ENCODE results near the gene NAA20. TPM values are rescaled to one million over a fixed set of nuclear protein-coding genes. Genes with fewer than 3 reads are reported as not detected.

NAA20 gene
- total and polyA plus RNA-seq, 2 of the 13 experiments (the other 11 are each of a cell fraction or from before 2014, with no cell fraction given) = 81.9 to 82.8 TPM

GRCh38 chr20:20027284-20027683 lies 10.1 kb downstream of the NAA20 start:
- FAIRE-seq (no peak), DNase-seq (ENCODE audit: low spot score) (no peak), ATAC-seq (no peak)
- no peaks in the 10 kb centered on the region for H3K27me3 ChIP-seq (ENCODE audit: control insufficient read depth in 1 of 2, insufficient read depth in 2 of 2, low read length in 2 of 2)
- H4K20me1 ChIP-seq (ENCODE audit: insufficient read depth, low read length) = no peaks in the 10 kb centered on the region; the same call in 1 of the 2 replicates
- H3K9me3 ChIP-seq (ENCODE audit: low read length) = no peaks in the 10 kb centered on the region
- 92% methylated on average over 2 of the region's 2 CpGs for WGBS (ENCODE audit: low lambda C conversion rate)
- ChIA-PET CTCF (ENCODE audit: low intra/inter-chr PET ratio, low total read pairs) (no interaction called here), POLR2A (interaction anchor here (1.4 to 3.0 kb wide), 3 partner anchors 10 to 25 kb away, joined by 4 to 14 read pairs (median 11); partner anchors contain the start of genes CFAP61, CRNKL1 and NAA20)
- peaks cover 18 to 80% of the 10 kb centered on the region in 2 experiments for H3K36me3 ChIP-seq (replicated peaks in 1 of 2; ENCODE audit: control insufficient read depth in 1 of 2, insufficient read depth in 2 of 2, low read length in 2 of 2)
- H3K79me2 ChIP-seq (ENCODE audit: insufficient read depth, low read length) = peaks cover 56% of the 10 kb centered on the region
- no peak overlapping the region for H3K4me3 ChIP-seq (replicated peaks in 1 of 3; ENCODE audit: insufficient read depth in 1 of 3, low read depth in 2 of 3, low read length in 3 of 3)
- no peaks in the 10 kb centered on the region for H3K4me1 ChIP-seq (ENCODE audit: insufficient read depth, low read length)
- in situ Hi-C loops (cut with HindIII; ENCODE audit: extremely low pct_ligation_motif_present, low pct_unique_long_range_greater_than_20kb) (no loop called here), intact Hi-C loops (cut with micrococcal nuclease; ENCODE audit: unreplicated experiment) (no loop called here)
- BruUV-seq (replicated peaks) = no TSS peak
- no peak overlapping the region for H3K4me2 ChIP-seq (ENCODE audit: low read depth, low read length)
- no peak overlapping the region for H2AFZ ChIP-seq (ENCODE audit: low read length)
- no peak overlapping the region for H3K27ac ChIP-seq (ENCODE audit: extremely low read length, insufficient read depth, low read length)
- TF ChIP-seq POLR2AphosphoS5 (IDR thresholded peaks at IDR 0.05; ENCODE audit: low read depth, low read length) = 0 out of 2 replicates have a peak, but pooled peaks have one; percentile 21
- TF ChIP-seq ZSCAN30 (CRISPR knock-in tag; IDR thresholded peaks at IDR 0.05) = no peak
- TF ChIP-seq GATAD2A (CRISPR knock-in tag; IDR thresholded peaks at IDR 0.05) = no peak
- H3K9ac ChIP-seq (ENCODE audit: insufficient read depth, low read depth, low read length) = no peak overlapping the region

DNA sequence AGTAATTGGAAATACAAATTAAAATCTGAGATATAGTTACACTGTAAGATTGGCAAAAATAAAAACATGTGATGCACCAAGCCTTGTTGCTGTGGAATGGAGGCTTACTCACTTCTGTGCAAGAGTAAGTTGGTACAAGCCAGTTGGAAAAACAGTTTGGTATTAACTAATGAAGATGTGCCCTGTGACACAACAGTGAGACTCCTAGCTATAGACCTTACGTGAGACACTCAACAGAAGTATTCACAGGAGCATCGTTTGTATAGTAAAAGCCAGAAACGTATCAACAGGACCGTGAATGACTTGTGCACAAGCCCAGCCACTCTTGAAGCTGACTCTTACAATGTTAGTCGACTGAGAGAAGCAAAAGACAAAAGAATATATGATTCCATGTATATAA lies 14.6 kb downstream of the NAA20 start:
- CTCF ChIA-PET (ENCODE audit: low intra/inter-chr PET ratio, low total read pairs) = no interaction called here
- in situ Hi-C loops (cut with HindIII; ENCODE audit: extremely low pct_ligation_motif_present, low pct_unique_long_range_greater_than_20kb) (no loop called here), intact Hi-C loops (cut with micrococcal nuclease; ENCODE audit: unreplicated experiment) (no loop called here)
- H3K9ac ChIP-seq (ENCODE audit: insufficient read depth, low read depth, low read length) = no peak overlapping the region
- H3K36me3 ChIP-seq (replicated peaks in 1 of 2; ENCODE audit: control insufficient read depth in 1 of 2, insufficient read depth in 2 of 2, low read length in 2 of 2) = peaks cover 27 to 88% of the 10 kb centered on the region in 2 experiments
- no peaks in the 10 kb centered on the region for H4K20me1 ChIP-seq (ENCODE audit: insufficient read depth, low read length)
- DNase-seq (ENCODE audit: low spot score) = no peak
- no peak for FAIRE-seq
- H3K4me2 ChIP-seq (ENCODE audit: low read depth, low read length) = no peak overlapping the region
- H3K79me2 ChIP-seq (ENCODE audit: insufficient read depth, low read length) = peaks cover 12% of the 10 kb centered on the region
- H3K4me3 ChIP-seq (replicated peaks in 1 of 3; ENCODE audit: insufficient read depth in 1 of 3, low read depth in 2 of 3, low read length in 3 of 3) = no peak overlapping the region
- no peak for ATAC-seq
- H3K27me3 ChIP-seq (ENCODE audit: control insufficient read depth in 1 of 2, insufficient read depth in 2 of 2, low read length in 2 of 2) = no peaks in the 10 kb centered on the region
- POLR2A ChIA-PET = no interaction called here
- H3K4me1 ChIP-seq (ENCODE audit: insufficient read depth, low read length) = no peaks in the 10 kb centered on the region
- no TSS peak for BruUV-seq (replicated peaks)
- no peak overlapping the region for H3K27ac ChIP-seq (ENCODE audit: extremely low read length, insufficient read depth, low read length)
- H3K9me3 ChIP-seq (ENCODE audit: low read length) = no peaks in the 10 kb centered on the region
- WGBS (ENCODE audit: low lambda C conversion rate) = 95% methylated on average over 5 of the region's 5 CpGs
- H2AFZ ChIP-seq (ENCODE audit: low read length) = no peak overlapping the region
- TF ChIP-seq, protein P1, sequence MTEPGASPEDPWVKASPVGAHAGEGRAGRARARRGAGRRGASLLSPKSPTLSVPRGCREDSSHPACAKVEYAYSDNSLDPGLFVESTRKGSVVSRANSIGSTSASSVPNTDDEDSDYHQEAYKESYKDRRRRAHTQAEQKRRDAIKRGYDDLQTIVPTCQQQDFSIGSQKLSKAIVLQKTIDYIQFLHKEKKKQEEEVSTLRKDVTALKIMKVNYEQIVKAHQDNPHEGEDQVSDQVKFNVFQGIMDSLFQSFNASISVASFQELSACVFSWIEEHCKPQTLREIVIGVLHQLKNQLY (CRISPR knock-in tag; IDR thresholded peaks at IDR 0.05) = no peak
- TF ChIP-seq SIN3B (IDR thresholded peaks at IDR 0.05; ENCODE audit: low read length) = no peak
- no peak for TF ChIP-seq PHF5A (CRISPR knock-in tag; IDR thresholded peaks at IDR 0.05; ENCODE audit: low read depth, unreplicated experiment)
- TF ChIP-seq BORCS8-MEF2B (CRISPR knock-in tag; IDR thresholded peaks at IDR 0.05) = no peak
- no peak for TF ChIP-seq ZNF260 (CRISPR knock-in tag; IDR thresholded peaks at IDR 0.05; ENCODE audit: borderline replicate concordance, low read depth)
- TF ChIP-seq RBFOX2 (IDR thresholded peaks at IDR 0.05; ENCODE audit: low read depth, low read length) = 0 out of 2 replicates have a peak, but pooled peaks have one; percentile 30
- TF ChIP-seq RBM22 (optimal IDR thresholded peaks at IDR 0.05; ENCODE audit: low read length) = peak; percentile 71
- TF ChIP-seq STAT6 (CRISPR knock-in tag; IDR thresholded peaks at IDR 0.05; ENCODE audit: borderline replicate concordance) = no peak
- TF ChIP-seq SKI (IDR thresholded peaks at IDR 0.05; ENCODE audit: partially characterized antibody) = no peak
- no peak for TF ChIP-seq SNAPC2 (CRISPR knock-in tag; IDR thresholded peaks at IDR 0.05)
- TF ChIP-seq ZNF564 (CRISPR knock-in tag; IDR thresholded peaks at IDR 0.05) = no peak
- TF ChIP-seq TBL1XR1 (IDR thresholded peaks at IDR 0.05; ENCODE audit: borderline replicate concordance, low read length, partially characterized antibody) = no peak
- no peak for TF ChIP-seq ZNF558 (CRISPR knock-in tag; IDR thresholded peaks at IDR 0.05; ENCODE audit: borderline replicate concordance)
- no peak for TF ChIP-seq ARNTL (CRISPR knock-in tag; IDR thresholded peaks at IDR 0.05)
- TF ChIP-seq HNRNPL (IDR thresholded peaks at IDR 0.05; ENCODE audit: low read depth, low read length) = no peak
